Measurements from ENCODE around the gene CDH4. TPM values are rescaled to one million over a fixed set of nuclear protein-coding genes. Genes with fewer than 3 reads are reported as not detected.

The CDH4 gene
- total and polyA plus RNA-seq, 2 donors (not counting 1 experiment from before 2014, with no cell fraction given): not detected

- Mint-ChIP-seq H3K4me1 (no peaks in the 10 kb centered on the region), H3K4me3 (no peak overlapping the region), H3K9me3 (ENCODE audit: insufficient read depth) (peaks cover 13% of the 10 kb centered on the region), H3K27ac (no peak overlapping the region), H3K27me3 (no peaks in the 10 kb centered on the region)
- no peak overlapping the region for H3K9ac ChIP-seq (ENCODE audit: low read length)
- intact Hi-C loops (cut with micrococcal nuclease): no loop called here
- no peak for TF ChIP-seq EZH2 (IDR thresholded peaks at IDR 0.05; ENCODE audit: borderline replicate concordance, insufficient read depth, low read depth, low read length, poor library complexity, severe bottlenecking)
- no peak for TF ChIP-seq CTCF (IDR thresholded peaks at IDR 0.05)
- H3K4me1 ChIP-seq (ENCODE audit: control insufficient read depth in 2 of 2, insufficient read depth in 2 of 2, low read length in 2 of 2): no peaks in the 10 kb centered on the region
- H3K79me2 ChIP-seq (ENCODE audit: control insufficient read depth, insufficient read depth, low read length): no peaks in the 10 kb centered on the region
- no peak overlapping the region for H3K27ac ChIP-seq (ENCODE audit: low read length in 2 of 2)
- no peak overlapping the region for H3K4me3 ChIP-seq (ENCODE audit: control extremely low read depth in 1 of 5, extremely low read depth in 1 of 5, insufficient read depth in 1 of 5, low read depth in 2 of 5, low read length in 4 of 5)
- POLR2A ChIA-PET: no interaction called here
- peaks cover 0 to 45% (median 7%) of the 10 kb centered on the region in 3 donors for H3K9me3 ChIP-seq (ENCODE audit: control extremely low read depth in 1 of 3, control insufficient read depth in 2 of 3, insufficient read depth in 1 of 3, low read length in 2 of 3)
- no peaks in the 10 kb centered on the region for H3K36me3 ChIP-seq (replicated peaks in 1 of 2; ENCODE audit: control extremely low read depth in 1 of 2, control insufficient read depth in 1 of 2, extremely low read depth in 1 of 2, insufficient read depth in 2 of 2, low read length in 1 of 2)
- WGBS (ENCODE audit: insufficient coverage): 48% methylated on average over 23 of the region's 29 CpGs
- no peak overlapping the region for H2AFZ ChIP-seq (ENCODE audit: insufficient read depth, low read depth, low read length, poor library complexity, severe bottlenecking)
- H4K20me1 ChIP-seq (ENCODE audit: control insufficient read depth, insufficient read depth, low read length, poor library complexity, severe bottlenecking): no peaks in the 10 kb centered on the region
- ATAC-seq (ENCODE audit: low read depth) (no peak), DNase-seq (no peak)
- no peaks in the 10 kb centered on the region for H3K27me3 ChIP-seq (replicated peaks in 1 of 4; ENCODE audit: control extremely low read depth in 1 of 4, control insufficient read depth in 3 of 4, insufficient read depth in 4 of 4, low read length in 3 of 4)
- CTCF ChIA-PET: no interaction called here
- H3K4me2 ChIP-seq (replicated peaks; ENCODE audit: low read depth, low read length, poor library complexity, severe bottlenecking): no peak overlapping the region
These were observed 336.6 kb downstream of the CDH4 start for GRCh38 chr20:61588411-61589385.

- WGBS (ENCODE audit: insufficient coverage): 94% methylated on average over 12 of the region's 12 CpGs
- H3K4me3 ChIP-seq (ENCODE audit: control extremely low read depth in 1 of 5, extremely low read depth in 1 of 5, insufficient read depth in 1 of 5, low read depth in 2 of 5, low read length in 4 of 5): no peak overlapping the region
- H3K4me1 ChIP-seq (ENCODE audit: control insufficient read depth in 2 of 2, insufficient read depth in 2 of 2, low read length in 2 of 2): no peaks in the 10 kb centered on the region
- ChIA-PET CTCF (no interaction called here), POLR2A (no interaction called here)
- H3K4me2 ChIP-seq (replicated peaks; ENCODE audit: low read depth, low read length, poor library complexity, severe bottlenecking): no peak overlapping the region
- no peak overlapping the region for H3K9ac ChIP-seq (ENCODE audit: low read length)
- no peaks in the 10 kb centered on the region for H3K79me2 ChIP-seq (ENCODE audit: control insufficient read depth, insufficient read depth, low read length)
- H3K27ac Mint-ChIP-seq: no peak overlapping the region
- H3K9me3 ChIP-seq (ENCODE audit: control extremely low read depth in 1 of 3, control insufficient read depth in 2 of 3, insufficient read depth in 1 of 3, low read length in 2 of 3): peaks cover 0 to 51% (median 7%) of the 10 kb centered on the region in 3 donors
- no peak overlapping the region for H3K4me3 Mint-ChIP-seq
- no peaks in the 10 kb centered on the region for H3K36me3 ChIP-seq (replicated peaks in 1 of 2; ENCODE audit: control extremely low read depth in 1 of 2, control insufficient read depth in 1 of 2, extremely low read depth in 1 of 2, insufficient read depth in 2 of 2, low read length in 1 of 2)
- H3K4me1 Mint-ChIP-seq: no peaks in the 10 kb centered on the region
- intact Hi-C loops (cut with micrococcal nuclease): no loop called here
- no peak for DNase-seq
- peaks cover 13% of the 10 kb centered on the region for H3K9me3 Mint-ChIP-seq (ENCODE audit: insufficient read depth)
- no peaks in the 10 kb centered on the region for H3K27me3 ChIP-seq (replicated peaks in 1 of 4; ENCODE audit: control extremely low read depth in 1 of 4, control insufficient read depth in 3 of 4, insufficient read depth in 4 of 4, low read length in 3 of 4)
- no peak overlapping the region for H2AFZ ChIP-seq (ENCODE audit: insufficient read depth, low read depth, low read length, poor library complexity, severe bottlenecking)
- TF ChIP-seq CTCF (IDR thresholded peaks at IDR 0.05) (no peak), EZH2 (IDR thresholded peaks at IDR 0.05; ENCODE audit: borderline replicate concordance, insufficient read depth, low read depth, low read length, poor library complexity, severe bottlenecking) (no peak)
- no peaks in the 10 kb centered on the region for H4K20me1 ChIP-seq (ENCODE audit: control insufficient read depth, insufficient read depth, low read length, poor library complexity, severe bottlenecking)
- ATAC-seq (ENCODE audit: low read depth): no peak
- H3K27me3 Mint-ChIP-seq: no peaks in the 10 kb centered on the region
- H3K27ac ChIP-seq (ENCODE audit: low read length in 2 of 2): no peak overlapping the region
These were observed 338.2 kb downstream of the CDH4 start for GRCh38 chr20:61590236-61590635.

All from B cell (primary cell).